Left ventricle myocardium inferior (tissue), 1 donor: ENCODE measurements around the gene ACACB. TPM values are rescaled to one million over a fixed set of nuclear protein-coding genes. Genes with fewer than 3 reads are reported as not detected.

Experiments
- DNase-seq: peaks from one replicate; pipeline ENCODE4 v3.0.0-alpha.2; 2020
- H3K27ac ChIP-seq: fragments of 200-600 bp; replicated peaks from 2 replicates; pipeline ENCODE4 v1.8.0; 2021
- H3K27me3 ChIP-seq: fragments of 200-600 bp; 2 replicates; pipeline ENCODE4 v1.8.0; 2021; ENCODE audit warnings: low read depth
- H3K36me3 ChIP-seq: fragments of 200-600 bp; 2 replicates; pipeline ENCODE4 v1.8.0; 2021
- H3K4me1 ChIP-seq: fragments of 200-600 bp; 2 replicates; pipeline ENCODE4 v1.8.0; 2021
- H3K4me3 ChIP-seq: fragments of 200-600 bp; 2 replicates; pipeline ENCODE4 v1.8.0; 2021; ENCODE audit warnings: mild to moderate bottlenecking, moderate library complexity
- H3K9me3 ChIP-seq: fragments of 200-600 bp; replicated peaks from 2 replicates; pipeline ENCODE4 v1.8.0; 2021
- intact Hi-C: fragments of 100-400 bp; cut with micrococcal nuclease; formaldehyde crosslinking; loops from one replicate; pipeline ENCODE4 v1.11.0; 2022
- total RNA-seq: library from RNA; stranded (reverse); fragmentation: NEBNext Ultra II Directional; extraction: Animal tissue kit (Norgen Biotek cat#: 25700); gene quantifications from one replicate; pipeline ENCODE4 v1.2.1, GENCODE V29; 2021
- TF ChIP-seq, protein P1 (sequence below): fragments of 200-600 bp; IDR thresholded peaks from 2 replicates; pipeline ENCODE4 v1.8.0; 2021; ENCODE audit warnings: antibody characterized with exemption, mild to moderate bottlenecking, borderline replicate concordance
- donor health status: DM: no; HTN: yes; CAD: no; lungs with severe emphysema.

The ACACB gene
- total RNA-seq, 1 donor from 2014 or later, result 123 TPM

DNA sequence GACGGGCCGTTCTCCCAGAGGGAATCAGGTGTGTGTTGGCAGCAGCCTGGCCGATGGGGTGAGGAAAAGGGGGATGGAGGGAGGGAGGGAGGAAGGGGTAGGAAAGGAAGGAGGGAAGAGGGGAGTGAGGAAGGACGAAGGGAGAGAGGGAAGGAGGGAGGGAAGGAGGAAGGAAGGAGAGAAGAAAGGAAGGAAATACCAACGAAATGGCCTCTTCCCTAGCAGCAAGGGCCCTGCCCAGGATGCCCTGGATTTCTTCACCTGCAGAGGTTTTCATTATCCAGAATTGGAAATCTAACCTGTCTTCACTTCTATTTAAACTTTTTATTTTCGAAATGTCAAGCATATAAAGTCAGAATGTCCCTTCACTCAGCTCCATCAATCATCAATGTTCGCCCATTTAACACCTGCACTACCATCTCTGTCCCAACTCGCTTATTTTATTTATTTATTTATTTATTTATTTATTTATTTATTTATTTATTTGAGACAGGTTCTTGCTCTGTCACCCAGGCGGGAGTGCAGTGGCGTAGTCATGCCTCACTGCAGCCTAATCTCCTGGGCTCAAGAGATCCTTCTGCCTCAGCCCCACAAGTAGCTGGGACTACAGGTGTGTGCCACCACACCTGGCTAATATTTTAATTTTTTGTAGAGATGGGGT is 70.7 kb downstream of the ACACB start:
- TF ChIP-seq, protein P1, sequence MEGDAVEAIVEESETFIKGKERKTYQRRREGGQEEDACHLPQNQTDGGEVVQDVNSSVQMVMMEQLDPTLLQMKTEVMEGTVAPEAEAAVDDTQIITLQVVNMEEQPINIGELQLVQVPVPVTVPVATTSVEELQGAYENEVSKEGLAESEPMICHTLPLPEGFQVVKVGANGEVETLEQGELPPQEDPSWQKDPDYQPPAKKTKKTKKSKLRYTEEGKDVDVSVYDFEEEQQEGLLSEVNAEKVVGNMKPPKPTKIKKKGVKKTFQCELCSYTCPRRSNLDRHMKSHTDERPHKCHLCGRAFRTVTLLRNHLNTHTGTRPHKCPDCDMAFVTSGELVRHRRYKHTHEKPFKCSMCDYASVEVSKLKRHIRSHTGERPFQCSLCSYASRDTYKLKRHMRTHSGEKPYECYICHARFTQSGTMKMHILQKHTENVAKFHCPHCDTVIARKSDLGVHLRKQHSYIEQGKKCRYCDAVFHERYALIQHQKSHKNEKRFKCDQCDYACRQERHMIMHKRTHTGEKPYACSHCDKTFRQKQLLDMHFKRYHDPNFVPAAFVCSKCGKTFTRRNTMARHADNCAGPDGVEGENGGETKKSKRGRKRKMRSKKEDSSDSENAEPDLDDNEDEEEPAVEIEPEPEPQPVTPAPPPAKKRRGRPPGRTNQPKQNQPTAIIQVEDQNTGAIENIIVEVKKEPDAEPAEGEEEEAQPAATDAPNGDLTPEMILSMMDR, result no peak
- H3K27ac ChIP-seq, result no peak overlapping the region
- H3K27me3 ChIP-seq, result no peaks in the 10 kb centered on the region
- intact Hi-C loops, result no loop called here
- DNase-seq, result no peak
- peaks cover 99% of the 10 kb centered on the region for H3K36me3 ChIP-seq
- H3K4me1 ChIP-seq, result peaks cover 3% of the 10 kb centered on the region
- no peaks in the 10 kb centered on the region for H3K9me3 ChIP-seq
- no peak overlapping the region for H3K4me3 ChIP-seq

DNA sequence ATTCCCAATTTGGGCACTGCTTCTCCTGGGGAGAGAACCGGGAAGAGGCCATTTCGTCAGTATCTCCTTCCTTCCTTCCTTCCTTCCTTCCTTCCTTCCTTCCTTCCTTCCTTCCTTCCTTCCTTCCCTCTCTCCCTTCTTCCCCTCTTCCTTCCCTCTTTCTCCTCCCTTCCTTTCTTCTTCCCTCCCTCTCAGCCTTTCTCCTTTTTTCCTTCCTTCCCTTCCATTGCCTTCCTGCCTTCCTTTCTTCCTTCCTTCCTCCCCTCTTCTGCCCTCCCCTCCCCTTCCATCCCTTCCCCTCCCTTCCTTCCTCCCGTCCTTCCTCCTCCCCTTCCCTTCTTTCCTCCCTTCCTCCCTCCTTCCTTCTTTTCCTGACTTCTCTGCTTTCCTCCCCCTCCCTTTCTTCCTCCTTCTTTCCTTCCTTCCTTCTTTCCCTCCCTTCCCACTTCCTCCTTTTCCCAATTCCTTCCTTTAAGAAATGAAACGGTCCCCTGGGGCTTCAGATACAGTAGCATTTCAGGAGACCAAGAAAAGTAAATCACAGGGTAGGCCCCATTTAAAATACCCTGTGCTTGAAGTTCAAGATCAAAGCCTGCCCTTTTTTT is 71.8 kb downstream of the ACACB start:
- Histone ChIP-seq H3K4me1 (peaks cover 10% of the 10 kb centered on the region), H3K9me3 (no peaks in the 10 kb centered on the region), H3K27me3 (no peaks in the 10 kb centered on the region), H3K27ac (no peak overlapping the region), H3K4me3 (no peak overlapping the region), H3K36me3 (peaks cover 100% of the 10 kb centered on the region)
- DNase-seq, result no peak
- TF ChIP-seq, protein P1, result no peak
- intact Hi-C loops, result no loop called here

DNA sequence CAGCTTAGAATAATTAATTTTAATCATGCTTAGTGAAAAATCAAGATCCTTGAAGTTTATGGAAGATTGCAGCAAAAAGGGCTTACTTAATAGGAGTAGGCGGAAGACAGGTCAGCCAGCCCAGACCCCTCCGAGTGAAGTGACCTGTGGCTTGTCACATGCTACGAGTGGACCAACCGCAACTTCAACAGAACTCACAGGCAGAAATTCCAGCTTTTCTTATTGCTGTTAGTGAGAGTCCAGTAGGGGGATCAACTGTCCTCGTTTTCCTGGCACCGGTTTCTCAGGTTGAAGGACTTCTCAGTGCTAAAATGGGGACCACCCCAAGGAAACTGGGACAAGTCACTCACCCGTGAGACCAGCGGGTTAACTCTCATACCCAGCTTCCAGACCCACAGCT is 72.9 kb downstream of the ACACB start:
- Histone ChIP-seq H3K27me3 (no peaks in the 10 kb centered on the region), H3K4me1 (peaks cover 10% of the 10 kb centered on the region), H3K27ac (no peak overlapping the region), H3K9me3 (no peaks in the 10 kb centered on the region), H3K4me3 (no peak overlapping the region), H3K36me3 (peaks cover 99% of the 10 kb centered on the region)
- intact Hi-C loops, result no loop called here
- no peak for DNase-seq
- TF ChIP-seq, protein P1, result no peak

DNA sequence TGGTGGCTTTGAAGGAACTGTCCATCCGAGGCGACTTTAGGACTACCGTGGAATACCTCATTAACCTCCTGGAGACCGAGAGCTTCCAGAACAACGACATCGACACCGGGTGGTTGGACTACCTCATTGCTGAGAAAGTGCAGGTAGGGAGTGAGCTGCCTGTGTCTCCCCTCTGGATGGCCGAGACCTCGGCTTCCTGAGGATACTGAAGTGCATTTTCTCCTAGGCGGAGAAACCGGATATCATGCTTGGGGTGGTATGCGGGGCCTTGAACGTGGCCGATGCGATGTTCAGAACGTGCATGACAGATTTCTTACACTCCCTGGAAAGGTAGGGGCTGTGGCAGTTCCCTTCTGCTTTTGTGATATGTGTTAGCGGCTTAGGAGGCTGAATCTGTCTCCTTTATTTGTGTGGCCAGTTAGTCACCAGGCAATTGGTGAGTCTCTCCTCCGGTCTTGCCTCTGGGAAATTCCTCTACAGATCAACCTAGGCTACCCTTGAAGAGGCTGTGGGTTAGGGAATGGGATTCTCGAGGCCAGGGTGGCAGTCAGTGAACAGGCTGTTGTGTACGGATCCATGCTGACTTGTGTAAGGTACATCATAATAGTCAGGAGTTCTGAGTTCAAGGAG is 75.3 kb downstream of the ACACB start:
- TF ChIP-seq, protein P1, result no peak
- Histone ChIP-seq H3K27ac (peak overlapping the region; percentile 10), H3K9me3 (no peaks in the 10 kb centered on the region), H3K36me3 (peaks cover 97% of the 10 kb centered on the region), H3K4me1 (peaks cover 17% of the 10 kb centered on the region), H3K27me3 (no peaks in the 10 kb centered on the region), H3K4me3 (no peak overlapping the region)
- no peak for DNase-seq
- intact Hi-C loops, result no loop called here

DNA sequence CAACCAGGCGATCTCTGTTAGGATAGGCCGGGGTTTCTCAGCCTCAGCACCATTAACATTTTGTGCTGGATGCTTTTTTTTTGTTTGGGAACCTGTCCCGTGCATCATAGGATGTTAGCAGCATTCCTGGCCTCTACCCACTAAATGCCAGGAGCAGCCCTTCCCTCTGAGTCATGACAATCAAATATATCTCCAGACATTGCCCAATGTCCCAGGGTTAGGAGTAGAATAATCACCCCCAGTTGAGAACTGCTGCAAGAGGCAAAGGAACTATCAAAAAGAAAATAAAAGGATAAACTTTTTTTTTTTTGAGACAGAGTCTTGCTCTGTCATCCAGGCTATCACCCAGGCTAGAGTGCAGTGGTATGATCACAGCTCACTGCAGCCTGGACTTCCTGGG is 76.0 kb downstream of the ACACB start:
- Histone ChIP-seq H3K36me3 (peaks cover 97% of the 10 kb centered on the region), H3K27me3 (no peaks in the 10 kb centered on the region), H3K4me1 (peaks cover 17% of the 10 kb centered on the region), H3K4me3 (no peak overlapping the region), H3K27ac (peak overlapping the region; percentile 37), H3K9me3 (no peaks in the 10 kb centered on the region)
- TF ChIP-seq, protein P1, result no peak
- intact Hi-C loops, result no loop called here
- no peak for DNase-seq
